PC-3 (cell line): Measurements from ENCODE around the gene GTF3C4. TPM values are rescaled to one million over a fixed set of nuclear protein-coding genes. Genes with fewer than 3 reads are reported as not detected.

ENCODE experiments used
- ATAC-seq: fragments of 200-7000 bp; cut with Tn5 transposase; 2 replicates; pipeline ENCODE4 v1.9.1; 2020; ENCODE audit warnings: mild to moderate bottlenecking, moderate library complexity
- BruUV-seq: library from RNA; stranded (reverse); fragments of 400-500 nt; replicated peaks from 2 replicates; lab custom pipeline; 2021; lab: Mats Ljungman, UMichigan
- CTCF ChIA-PET: fragments of 300-600 bp; sonication (Branson Sonifier 250); formaldehyde crosslinking; loops from one replicate; lab custom pipeline; 2022; ENCODE audit warnings: antibody characterized with exemption; lab: Charles Lee
- POLR2A ChIA-PET: fragments of 300-600 bp; sonication (Branson Sonifier 250); formaldehyde crosslinking; loops from one replicate; lab custom pipeline; 2022; ENCODE audit warnings: antibody characterized with exemption; ENCODE audit not compliant: unreplicated experiment; lab: Charles Lee
- DNase-seq: peaks from one replicate; pipeline ENCODE4 v3.0.0-alpha.2; 2015
- H2AFZ ChIP-seq: fragments of 300-600 bp; sonication (generic); 2 replicates; pipeline ENCODE4 v1.6.0; 2016; ENCODE audit warnings: antibody characterized with exemption, low read length
- H3F3A ChIP-seq: fragments of 300-600 bp; sonication (generic); one replicate; pipeline ENCODE4 v1.6.0; 2017; ENCODE audit warnings: antibody characterized with exemption, low read length, control low read depth, mild to moderate bottlenecking; ENCODE audit not compliant: unreplicated experiment
- H3K27ac ChIP-seq: fragments of 300-600 bp; sonication (generic); 2 replicates; pipeline ENCODE4 v1.5.1; 2016; ENCODE audit warnings: mild to moderate bottlenecking, low read length
- H3K27me3 ChIP-seq: fragments of 300-600 bp; sonication (generic); 2 replicates; pipeline ENCODE4 v1.6.1; 2016; ENCODE audit warnings: low read length, mixed read lengths
- H3K36me3 ChIP-seq: fragments of 300-600 bp; sonication (generic); 2 replicates; pipeline ENCODE4 v1.6.1; 2016; ENCODE audit warnings: low read depth, mixed run types, low read length, mixed read lengths
- H3K4me1 ChIP-seq: fragments of 300-600 bp; sonication (generic); 2 replicates; pipeline ENCODE4 v1.5.1; 2016; ENCODE audit warnings: low read length; ENCODE audit not compliant: insufficient read depth
- H3K4me2 ChIP-seq: fragments of 300-600 bp; sonication (generic); 2 replicates; pipeline ENCODE4 v1.6.0; 2016; ENCODE audit warnings: low read length
- H3K4me3 ChIP-seq: fragments of 300-600 bp; sonication (generic); 2 replicates; pipeline ENCODE4 v1.5.1; 2016; ENCODE audit warnings: mild to moderate bottlenecking, low read length, mixed read lengths
- H3K79me2 ChIP-seq: fragments of 300-600 bp; sonication (generic); 2 replicates; pipeline ENCODE4 v1.6.1; 2017; ENCODE audit warnings: low read length, mixed read lengths
- H3K9ac ChIP-seq: fragments of 300-600 bp; sonication (generic); 2 replicates; pipeline ENCODE4 v1.6.0; 2016; ENCODE audit warnings: mild to moderate bottlenecking, low read length
- H3K9me2 ChIP-seq: fragments of 300-600 bp; sonication (generic); replicated peaks from 2 replicates; pipeline ENCODE4 v1.6.1; 2016; ENCODE audit warnings: mixed run types, low read length, mixed read lengths
- H3K9me3 ChIP-seq: fragments of 300-600 bp; sonication (generic); 2 replicates; pipeline ENCODE4 v1.6.1; 2016; ENCODE audit warnings: low read length, mixed read lengths
- H4K20me1 ChIP-seq: fragments of 300-600 bp; sonication (generic); 2 replicates; pipeline ENCODE4 v1.6.1; 2016; ENCODE audit warnings: low read length, mixed read lengths
- CTCF ChIP-seq: fragments of 300-600 bp; sonication (generic); conservative IDR thresholded peaks from 2 replicates; pipeline ENCODE4 v1.5.1; 2017; ENCODE audit warnings: antibody characterized with exemption, low read depth, mild to moderate bottlenecking, low read length
- EZH2 ChIP-seq: fragments of 300-600 bp; sonication (generic); IDR thresholded peaks from one replicate; pipeline ENCODE4 v1.6.1; 2017; ENCODE audit warnings: antibody characterized with exemption, mild to moderate bottlenecking, low read length; ENCODE audit not compliant: unreplicated experiment
- EZH2phosphoT487 ChIP-seq: fragments of 300-600 bp; sonication (generic); IDR thresholded peaks from 2 replicates; pipeline ENCODE4 v1.6.1; 2018; ENCODE audit warnings: mild to moderate bottlenecking, antibody characterized with exemption, low read length, borderline replicate concordance
- intact Hi-C: fragments of 100-400 bp; cut with micrococcal nuclease; formaldehyde crosslinking; loops from 2 replicates; pipeline ENCODE4 v1.9.0; 2023
- total RNA-seq: library from RNA; depleted of rRNA; stranded (reverse); fragments of >200 nt; gene quantifications from 2 replicates; pipeline ENCODE4 v1.2.3, GENCODE V29; 2014

The GTF3C4 gene
- total RNA-seq, 1 experiment from 2014 or later: 9.8 TPM

- Histone ChIP-seq H3K4me1 (peaks cover 25% of the 10 kb centered on the region), H3K79me2 (peaks cover 100% of the 10 kb centered on the region), H3K4me3 (peak within 1 kb of the TSS; percentile 91), H2AFZ (peak within 1 kb of the TSS; percentile 93), H3K27ac (peak within 1 kb of the TSS; percentile 93), H3K27me3 (no peaks in the 10 kb centered on the region), H3F3A (peaks cover 6% of the 10 kb centered on the region), H3K9ac (peak within 1 kb of the TSS; percentile 99), H4K20me1 (peaks cover 33% of the 10 kb centered on the region), H3K9me3 (no peaks in the 10 kb centered on the region), H3K9me2 (no peaks in the 10 kb centered on the region), H3K36me3 (no peaks in the 10 kb centered on the region; the same call in 1 of the 2 replicates), H3K4me2 (peak within 1 kb of the TSS; percentile 91)
- CTCF ChIA-PET: interaction anchor here (0.5 kb wide), 1 partner anchor 260 kb away, joined by 4 read pairs; the partner anchor contains the start of gene CFAP77
- POLR2A ChIA-PET: interaction anchor here (0.9 kb wide), 1 partner anchor 43 kb away, joined by 5 read pairs; no protein-coding TSS in a partner anchor
- intact Hi-C loops: loop anchor here (10.0 kb wide), 1 partner anchor 45 kb away; no protein-coding TSS in a partner anchor
- TF ChIP-seq CTCF: no peak
- no peak for TF ChIP-seq EZH2
- TF ChIP-seq EZH2phosphoT487: no peak
- DNase-seq (peak; percentile 65), ATAC-seq (peak; percentile 75)
- no TSS peak for BruUV-seq
Observed at GRCh38 chr9:132669698-132670456, 387 bp upstream of the GTF3C4 start, which contains the start of gene DDX31. TSS of gene DDX31 (minus strand) at chr9:132669983. CDS start at chr9:132669934, 49 bp downstream.

- H3K27ac ChIP-seq: peak overlapping the region; percentile 93
- DNase-seq: no peak
Observed at GRCh38 chr9:132671620-132672412, 1.6 kb downstream of the GTF3C4 start.

More at GRCh38 chr9:132671620-132672412, 1.6 kb downstream of the GTF3C4 start:
- Histone ChIP-seq H3K79me2 (peaks cover 100% of the 10 kb centered on the region), H3K4me3 (peak overlapping the region; percentile 91), H3K36me3 (no peaks in the 10 kb centered on the region; the same call in 1 of the 2 replicates), H3K9me2 (no peaks in the 10 kb centered on the region), H2AFZ (no peak overlapping the region), H3K4me2 (peak overlapping the region; percentile 91), H3K9ac (peak overlapping the region; percentile 99), H4K20me1 (peaks cover 44% of the 10 kb centered on the region), H3F3A (peaks cover 6% of the 10 kb centered on the region), H3K4me1 (peaks cover 31% of the 10 kb centered on the region), H3K27me3 (no peaks in the 10 kb centered on the region), H3K9me3 (no peaks in the 10 kb centered on the region)
- no TSS peak for BruUV-seq
- peak; percentile 5; the same call in 1 of the 2 replicates for ATAC-seq
- intact Hi-C loops: loop anchor here (1.0 to 10.0 kb wide), 2 partner anchors 47 to 128 kb away; no protein-coding TSS in a partner anchor
- CTCF ChIA-PET: interaction anchor here (0.6 to 0.7 kb wide), 2 partner anchors 17 to 259 kb away, joined by 3 to 4 read pairs; no protein-coding TSS in a partner anchor
- TF ChIP-seq EZH2phosphoT487: no peak
- TF ChIP-seq EZH2: no peak
- TF ChIP-seq CTCF: no peak
- POLR2A ChIA-PET: interaction anchor here (0.6 kb wide), 1 partner anchor 181 kb away, joined by 3 read pairs; no protein-coding TSS in a partner anchor
